Astrocyte of the cerebellum (primary cell): ENCODE measurements around the gene MAPRE2.

Experiments used
- DNase-seq: peaks from one replicate; pipeline ENCODE4 v3.0.0-alpha.2; 2011; ENCODE audit warnings: low read depth
- H3K4me3 ChIP-seq: 2 replicates; pipeline ENCODE4 v1.5.1; 2011; ENCODE audit warnings: mild to moderate bottlenecking, low read depth, low read length, moderate library complexity
- in situ Hi-C: cut with HindIII; loops from 2 replicates; pipeline ENCODE4 v1.10.0; 2017; ENCODE audit warnings: low sequenced_read_pairs
- TF ChIP-seq, protein P1 (sequence below): IDR thresholded peaks from 2 replicates; pipeline ENCODE4 v1.5.1; 2012; ENCODE audit warnings: low read length, low read depth, moderate library complexity, mild to moderate bottlenecking; ENCODE audit errors: missing control alignments

MAPRE2 gene

DNA sequence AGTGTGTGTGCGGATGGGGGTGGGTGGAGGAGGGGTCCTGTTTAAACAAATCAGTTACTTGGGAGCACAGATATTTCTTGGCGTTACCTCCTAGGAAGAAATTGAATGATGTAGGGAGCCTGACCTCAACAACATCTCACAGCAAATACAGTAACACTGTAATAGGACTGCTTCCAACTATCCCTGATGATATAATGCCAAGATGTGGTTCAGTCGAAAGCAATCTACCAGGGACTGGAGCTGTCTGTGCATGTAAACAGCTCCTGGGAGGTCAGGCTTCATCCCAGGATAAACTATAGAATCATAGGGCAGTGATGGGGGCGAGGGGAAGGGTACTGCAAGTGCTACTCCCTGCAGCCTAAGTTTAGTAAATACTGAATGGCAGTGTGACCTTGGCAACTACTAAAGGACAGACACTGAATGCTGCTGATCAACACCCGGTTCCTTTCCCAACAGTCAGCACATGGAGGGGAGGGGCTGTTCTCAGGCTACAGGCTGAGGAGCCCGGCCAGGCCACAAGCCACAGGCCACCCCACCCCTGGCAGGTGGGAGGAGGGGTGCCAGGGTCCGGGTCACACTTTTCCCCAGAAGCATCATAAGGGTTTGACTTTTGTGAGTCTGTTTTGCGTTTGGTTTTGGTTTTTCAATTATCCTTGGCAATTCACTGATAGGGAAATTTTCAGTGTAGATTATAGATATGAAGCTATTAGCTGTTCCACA is 114.3 kb downstream of the MAPRE2 start:
- in situ Hi-C loops, result no loop called here
- peak; percentile 13 for DNase-seq
- no peak overlapping the region for H3K4me3 ChIP-seq
- TF ChIP-seq, protein P1, sequence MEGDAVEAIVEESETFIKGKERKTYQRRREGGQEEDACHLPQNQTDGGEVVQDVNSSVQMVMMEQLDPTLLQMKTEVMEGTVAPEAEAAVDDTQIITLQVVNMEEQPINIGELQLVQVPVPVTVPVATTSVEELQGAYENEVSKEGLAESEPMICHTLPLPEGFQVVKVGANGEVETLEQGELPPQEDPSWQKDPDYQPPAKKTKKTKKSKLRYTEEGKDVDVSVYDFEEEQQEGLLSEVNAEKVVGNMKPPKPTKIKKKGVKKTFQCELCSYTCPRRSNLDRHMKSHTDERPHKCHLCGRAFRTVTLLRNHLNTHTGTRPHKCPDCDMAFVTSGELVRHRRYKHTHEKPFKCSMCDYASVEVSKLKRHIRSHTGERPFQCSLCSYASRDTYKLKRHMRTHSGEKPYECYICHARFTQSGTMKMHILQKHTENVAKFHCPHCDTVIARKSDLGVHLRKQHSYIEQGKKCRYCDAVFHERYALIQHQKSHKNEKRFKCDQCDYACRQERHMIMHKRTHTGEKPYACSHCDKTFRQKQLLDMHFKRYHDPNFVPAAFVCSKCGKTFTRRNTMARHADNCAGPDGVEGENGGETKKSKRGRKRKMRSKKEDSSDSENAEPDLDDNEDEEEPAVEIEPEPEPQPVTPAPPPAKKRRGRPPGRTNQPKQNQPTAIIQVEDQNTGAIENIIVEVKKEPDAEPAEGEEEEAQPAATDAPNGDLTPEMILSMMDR, result no peak

DNA sequence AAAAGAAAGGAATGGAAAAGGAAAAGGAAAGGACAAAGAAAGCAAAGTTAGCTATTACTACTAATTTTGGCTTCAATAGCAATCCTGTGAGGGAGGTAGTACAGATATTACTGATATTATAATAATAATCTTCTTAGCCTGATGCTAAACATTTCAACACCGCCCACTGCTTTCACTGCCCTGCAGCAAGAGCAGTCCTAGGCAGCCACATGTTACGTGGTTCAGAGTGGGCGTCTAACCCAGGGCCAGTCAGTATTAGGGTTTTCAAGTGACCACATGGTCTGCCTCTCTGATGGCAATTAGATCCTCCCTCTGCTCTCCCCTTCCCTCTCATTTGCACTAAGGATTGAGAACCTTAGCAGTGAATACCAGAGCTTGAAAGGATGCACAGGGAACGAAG is 116.0 kb downstream of the MAPRE2 start:
- in situ Hi-C loops, result no loop called here
- no peak for DNase-seq
- H3K4me3 ChIP-seq, result no peak overlapping the region
- TF ChIP-seq, protein P1, result no peak

DNA sequence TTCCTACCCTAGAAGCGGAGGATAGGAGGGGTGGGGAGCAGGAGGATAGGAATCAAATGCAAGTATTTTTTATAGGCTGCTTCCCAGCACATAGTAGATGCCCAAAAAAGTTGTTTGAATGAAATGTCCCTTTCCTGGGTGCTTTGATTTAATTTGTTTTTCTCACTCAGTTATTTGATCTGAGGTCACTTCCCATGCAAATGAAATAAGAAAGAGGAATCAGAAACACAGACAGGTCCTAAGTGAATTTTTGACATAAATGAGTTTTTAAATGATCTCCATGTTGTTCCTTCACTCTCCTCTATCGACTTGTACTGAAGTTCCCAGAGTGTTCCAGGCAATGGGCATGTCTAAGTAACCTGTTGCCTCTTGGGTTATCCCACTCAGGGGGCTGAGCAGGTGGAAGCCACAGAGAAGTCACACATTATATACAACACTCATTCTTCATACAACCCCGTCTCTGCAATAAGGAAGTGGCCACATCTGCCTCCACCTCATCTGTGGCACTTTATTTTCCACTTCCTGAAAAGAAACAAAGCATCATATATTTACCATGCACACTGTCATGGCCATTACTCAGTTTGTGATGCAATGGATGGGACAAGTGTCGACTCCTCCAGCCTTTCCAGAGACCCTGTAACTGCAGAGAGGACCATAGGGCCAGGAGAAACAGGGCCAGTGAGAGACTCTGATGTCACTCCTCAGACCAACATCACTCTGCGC is 117.7 kb downstream of the MAPRE2 start:
- in situ Hi-C loops, result no loop called here
- H3K4me3 ChIP-seq, result no peak overlapping the region
- no peak for DNase-seq
- TF ChIP-seq, protein P1, result no peak

DNA sequence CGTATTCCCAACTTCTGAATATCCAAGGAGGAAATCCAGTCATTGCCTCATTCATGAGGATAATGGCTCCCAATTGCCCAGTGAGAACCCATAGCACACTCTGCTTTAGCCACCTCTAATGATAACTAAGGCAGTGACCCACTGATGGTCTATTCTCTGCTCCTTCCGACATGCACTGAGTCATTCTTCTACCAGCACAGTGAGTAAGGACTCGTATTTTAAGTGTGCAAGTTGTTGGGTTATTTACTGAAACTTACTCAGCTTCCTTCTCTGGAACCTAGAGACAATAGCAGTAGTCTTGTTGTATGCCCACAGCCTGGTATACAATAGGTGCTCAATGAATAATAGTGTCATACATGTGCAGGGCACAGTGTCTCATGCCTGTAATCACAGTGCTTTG is 118.6 kb downstream of the MAPRE2 start:
- H3K4me3 ChIP-seq, result no peak overlapping the region
- TF ChIP-seq, protein P1, result no peak
- DNase-seq, result no peak
- in situ Hi-C loops, result no loop called here

DNA sequence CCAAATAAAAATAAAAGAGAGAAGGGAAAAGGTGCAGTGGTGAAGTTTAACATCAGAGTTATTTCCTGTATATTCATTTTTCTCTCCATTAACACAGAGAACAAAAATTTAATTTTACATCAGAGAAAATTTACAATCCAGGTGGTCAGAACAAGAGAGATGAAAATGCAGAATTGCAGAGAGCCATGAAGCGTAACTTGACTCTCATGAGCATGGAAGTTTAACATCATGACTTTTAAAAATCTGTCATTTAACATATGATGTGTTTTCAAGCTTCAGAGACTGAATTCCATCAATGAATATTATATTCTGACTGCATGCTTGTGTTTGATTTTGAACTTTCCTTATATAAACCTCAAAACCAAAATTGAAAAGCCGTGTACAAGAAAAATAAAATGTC is 120.3 kb downstream of the MAPRE2 start:
- H3K4me3 ChIP-seq, result no peak overlapping the region
- TF ChIP-seq, protein P1, result no peak
- no peak for DNase-seq
- in situ Hi-C loops, result no loop called here

DNA sequence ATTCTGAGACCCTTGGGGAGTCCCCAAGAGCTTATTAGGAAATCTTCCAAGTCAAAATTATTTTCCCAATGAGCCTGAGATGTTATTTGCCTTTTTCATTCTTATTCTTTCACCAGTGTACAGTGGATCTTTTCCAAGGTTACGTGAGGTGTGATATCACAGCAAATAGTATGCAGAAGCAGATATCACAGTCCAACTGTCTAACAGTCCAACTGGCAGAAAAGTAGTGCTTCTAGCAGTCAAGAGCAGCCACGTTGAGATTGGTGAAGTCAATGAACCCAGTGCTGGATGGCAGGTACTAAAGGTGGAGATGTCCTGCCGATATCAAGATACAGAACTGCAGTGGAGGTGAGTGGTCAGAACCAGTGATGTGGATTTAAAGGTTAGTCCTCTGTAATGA is 120.7 kb downstream of the MAPRE2 start:
- DNase-seq, result no peak
- in situ Hi-C loops, result no loop called here
- TF ChIP-seq, protein P1, result no peak
- no peak overlapping the region for H3K4me3 ChIP-seq
